ENCODE results near the gene TMEM185A. TPM values are rescaled to one million over a fixed set of nuclear protein-coding genes. Genes with fewer than 3 reads are reported as not detected.
"Not testable (repeated sequence)": the region's sequence is repeated elsewhere in the genome, so short reads cannot be mapped to it uniquely, and the experiment has no call there.

The TMEM185A gene
- total and polyA plus RNA-seq, 7 experiments from 2014 or later = 11.9 to 23.8 (median 19.9) TPM

- H3K36me3 ChIP-seq (ENCODE audit: control insufficient read depth in 2 of 3, insufficient read depth in 3 of 3, low read length in 3 of 3); H3K27me3 ChIP-seq (ENCODE audit: control insufficient read depth in 2 of 2, insufficient read depth in 2 of 2, low read length in 2 of 2); H3K4me3 Mint-ChIP-seq; H3K4me1 Mint-ChIP-seq; POLR2A ChIA-PET; H3K4me3 ChIP-seq (ENCODE audit: low read length); H3K27me3 Mint-ChIP-seq; H3K27ac Mint-ChIP-seq; H3K9me3 ChIP-seq (ENCODE audit: control insufficient read depth in 2 of 3, low read length in 3 of 3); H3K36me3 Mint-ChIP-seq; H3K4me1 ChIP-seq (ENCODE audit: control insufficient read depth in 2 of 2, insufficient read depth in 2 of 2, low read length in 2 of 2); H3K27ac ChIP-seq (ENCODE audit: low read depth, low read length); H3K9me3 Mint-ChIP-seq; ATAC-seq; CTCF ChIA-PET; DNase-seq; intact Hi-C loops (cut with micrococcal nuclease): not testable (repeated sequence)
Measured at GRCh38 chrX:149656260-149656884, 24.8 kb upstream of the TMEM185A start.

GRCh38 chrX:149652232-149652981 lies 20.8 kb upstream of the TMEM185A start:
- peaks cover 0 to 4% (median 0%) of the 10 kb centered on the region in 11 donors for H3K9me3 Mint-ChIP-seq
- H3K27ac ChIP-seq (ENCODE audit: low read depth, low read length) = no peak overlapping the region
- intact Hi-C loops (cut with micrococcal nuclease) = no loop called here
- POLR2A ChIA-PET = no interaction called here
- H3K36me3 Mint-ChIP-seq = no peaks in the 10 kb centered on the region
- H3K27me3 Mint-ChIP-seq = no peaks in the 10 kb centered on the region
- H3K27ac Mint-ChIP-seq = no peak overlapping the region
- H3K4me1 ChIP-seq (ENCODE audit: control insufficient read depth in 2 of 2, insufficient read depth in 2 of 2, low read length in 2 of 2) = no peaks in the 10 kb centered on the region
- H3K4me3 ChIP-seq (ENCODE audit: low read length) = no peak overlapping the region
- CTCF ChIA-PET = no interaction called here
- H3K9me3 ChIP-seq (ENCODE audit: control insufficient read depth in 2 of 3, low read length in 3 of 3) = no peaks in the 10 kb centered on the region
- DNase-seq (no peak), ATAC-seq (no peak)
- H3K27me3 ChIP-seq (ENCODE audit: control insufficient read depth in 2 of 2, insufficient read depth in 2 of 2, low read length in 2 of 2) = no peaks in the 10 kb centered on the region
- no peaks in the 10 kb centered on the region for H3K36me3 ChIP-seq (ENCODE audit: control insufficient read depth in 2 of 3, insufficient read depth in 3 of 3, low read length in 3 of 3)
- H3K4me1 Mint-ChIP-seq = peaks cover 0 to 2% (median 0%) of the 10 kb centered on the region in 7 donors
- no peak overlapping the region for H3K4me3 Mint-ChIP-seq

- H3K9me3 Mint-ChIP-seq = peaks cover 0 to 4% (median 0%) of the 10 kb centered on the region in 11 donors
- H3K4me1 ChIP-seq (ENCODE audit: control insufficient read depth in 2 of 2, insufficient read depth in 2 of 2, low read length in 2 of 2) = no peaks in the 10 kb centered on the region
- CTCF ChIA-PET = no interaction called here
- H3K27ac ChIP-seq (ENCODE audit: low read depth, low read length) = no peak overlapping the region
- H3K36me3 Mint-ChIP-seq = no peaks in the 10 kb centered on the region
- no peak for DNase-seq
- intact Hi-C loops (cut with micrococcal nuclease) = no loop called here
- peaks cover 0 to 4% (median 0%) of the 10 kb centered on the region in 5 donors for H3K27me3 Mint-ChIP-seq
- H3K9me3 ChIP-seq (ENCODE audit: control insufficient read depth in 2 of 3, low read length in 3 of 3) = no peaks in the 10 kb centered on the region
- H3K27me3 ChIP-seq (ENCODE audit: control insufficient read depth in 2 of 2, insufficient read depth in 2 of 2, low read length in 2 of 2) = no peaks in the 10 kb centered on the region
- ATAC-seq = no peak
- no peak overlapping the region for H3K4me3 Mint-ChIP-seq
- no peak overlapping the region for H3K27ac Mint-ChIP-seq
- POLR2A ChIA-PET = no interaction called here
- H3K36me3 ChIP-seq (ENCODE audit: control insufficient read depth in 2 of 3, insufficient read depth in 3 of 3, low read length in 3 of 3) = no peaks in the 10 kb centered on the region
- H3K4me3 ChIP-seq (ENCODE audit: low read length) = no peak overlapping the region
- peaks cover 0 to 2% (median 0%) of the 10 kb centered on the region in 7 donors for H3K4me1 Mint-ChIP-seq
Measured at GRCh38 chrX:149650162-149650561, 18.6 kb upstream of the TMEM185A start.

GRCh38 chrX:149648932-149649331 lies 17.3 kb upstream of the TMEM185A start:
- DNase-seq = no peak
- Histone ChIP-seq H3K4me3 (ENCODE audit: low read length) (no peak overlapping the region), H3K27ac (ENCODE audit: low read depth, low read length) (no peak overlapping the region), H3K4me1 (ENCODE audit: control insufficient read depth in 2 of 2, insufficient read depth in 2 of 2, low read length in 2 of 2) (no peaks in the 10 kb centered on the region), H3K9me3 (ENCODE audit: control insufficient read depth in 2 of 3, low read length in 3 of 3) (no peaks in the 10 kb centered on the region), H3K27me3 (ENCODE audit: control insufficient read depth in 2 of 2, insufficient read depth in 2 of 2, low read length in 2 of 2) (no peaks in the 10 kb centered on the region), H3K36me3 (ENCODE audit: control insufficient read depth in 2 of 3, insufficient read depth in 3 of 3, low read length in 3 of 3) (no peaks in the 10 kb centered on the region)
- ATAC-seq = no peak
- Mint-ChIP-seq H3K4me1 (peaks cover 0 to 2% (median 0%) of the 10 kb centered on the region in 7 donors), H3K27ac (no peak overlapping the region), H3K27me3 (peaks cover 0 to 4% (median 0%) of the 10 kb centered on the region in 5 donors), H3K4me3 (no peak overlapping the region), H3K36me3 (no peaks in the 10 kb centered on the region), H3K9me3 (peaks cover 0 to 4% (median 0%) of the 10 kb centered on the region in 11 donors)
- CTCF ChIA-PET = no interaction called here
- intact Hi-C loops (cut with micrococcal nuclease) = no loop called here
- POLR2A ChIA-PET = no interaction called here

GRCh38 chrX:149647505-149647904 lies 15.9 kb upstream of the TMEM185A start:
- POLR2A ChIA-PET = no interaction called here

DNA sequence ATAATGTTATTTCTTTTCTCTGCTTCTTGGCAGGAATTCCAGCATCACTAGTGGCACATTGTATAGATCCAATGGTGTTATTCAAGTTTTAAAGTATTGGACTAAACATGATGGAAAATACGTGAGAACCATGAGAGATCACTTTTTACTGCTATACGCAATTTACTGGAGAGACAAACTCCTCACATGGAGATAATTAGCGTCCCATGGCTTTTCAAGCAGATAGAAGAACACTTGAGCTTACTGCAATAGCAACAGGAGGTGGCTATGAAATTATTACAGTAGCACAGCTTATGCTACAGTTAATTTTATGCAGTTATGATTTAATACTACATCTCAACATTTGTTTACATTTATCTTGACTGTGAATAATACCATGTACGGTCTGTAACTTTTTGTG lies 11.9 kb upstream of the TMEM185A start:
- POLR2A ChIA-PET = no interaction called here
- peaks cover 0 to 12% (median 5%) of the 10 kb centered on the region in 7 donors for H3K4me1 Mint-ChIP-seq
- no peak overlapping the region for H3K27ac Mint-ChIP-seq
- no peak overlapping the region for H3K4me3 Mint-ChIP-seq
- peaks cover 0 to 7% (median 3%) of the 10 kb centered on the region in 5 donors for H3K27me3 Mint-ChIP-seq
- DNase-seq = no peak
- H3K9me3 Mint-ChIP-seq = peaks cover 0 to 2% (median 0%) of the 10 kb centered on the region in 11 donors
- Histone ChIP-seq H3K9me3 (ENCODE audit: control insufficient read depth in 2 of 3, low read length in 3 of 3) (no peaks in the 10 kb centered on the region), H3K27me3 (ENCODE audit: control insufficient read depth in 2 of 2, insufficient read depth in 2 of 2, low read length in 2 of 2) (no peaks in the 10 kb centered on the region), H3K27ac (ENCODE audit: low read depth, low read length) (no peak overlapping the region), H3K36me3 (ENCODE audit: control insufficient read depth in 2 of 3, insufficient read depth in 3 of 3, low read length in 3 of 3) (no peaks in the 10 kb centered on the region), H3K4me1 (ENCODE audit: control insufficient read depth in 2 of 2, insufficient read depth in 2 of 2, low read length in 2 of 2) (no peaks in the 10 kb centered on the region), H3K4me3 (ENCODE audit: low read length) (no peak overlapping the region)
- intact Hi-C loops (cut with micrococcal nuclease) = no loop called here
- no peak for ATAC-seq
- H3K36me3 Mint-ChIP-seq = no peaks in the 10 kb centered on the region
- CTCF ChIA-PET = no interaction called here

More at GRCh38 chrX:149647505-149647904, 15.9 kb upstream of the TMEM185A start:
- Histone ChIP-seq H3K4me3 (ENCODE audit: low read length) (no peak overlapping the region), H3K27ac (ENCODE audit: low read depth, low read length) (no peak overlapping the region), H3K27me3 (ENCODE audit: control insufficient read depth in 2 of 2, insufficient read depth in 2 of 2, low read length in 2 of 2) (no peaks in the 10 kb centered on the region), H3K4me1 (ENCODE audit: control insufficient read depth in 2 of 2, insufficient read depth in 2 of 2, low read length in 2 of 2) (no peaks in the 10 kb centered on the region), H3K36me3 (ENCODE audit: control insufficient read depth in 2 of 3, insufficient read depth in 3 of 3, low read length in 3 of 3) (no peaks in the 10 kb centered on the region), H3K9me3 (ENCODE audit: control insufficient read depth in 2 of 3, low read length in 3 of 3) (no peaks in the 10 kb centered on the region)
- no peak overlapping the region for H3K4me3 Mint-ChIP-seq
- intact Hi-C loops (cut with micrococcal nuclease) = no loop called here
- DNase-seq (no peak), ATAC-seq (no peak)
- H3K36me3 Mint-ChIP-seq = no peaks in the 10 kb centered on the region
- H3K4me1 Mint-ChIP-seq = peaks cover 0 to 2% (median 0%) of the 10 kb centered on the region in 7 donors
- H3K27ac Mint-ChIP-seq = no peak overlapping the region
- H3K9me3 Mint-ChIP-seq = peaks cover 0 to 4% (median 0%) of the 10 kb centered on the region in 11 donors
- CTCF ChIA-PET = interaction anchor here (1.1 kb wide), 1 partner anchor 120 kb away, joined by 3 read pairs; no protein-coding TSS in a partner anchor
- H3K27me3 Mint-ChIP-seq = peaks cover 0 to 7% (median 0%) of the 10 kb centered on the region in 5 donors
